DOHH2 (cell line): Measurements from ENCODE around the gene HEXA.
A peak's percentile ranks its signal among the peaks of the same experiment; 100 is the strongest.

Source experiments
- H3F3A ChIP-seq: fragments of 200-600 bp; sonication (generic), shearing (Covaris generic); 2 replicates; pipeline ENCODE4 v1.6.0; 2016; ENCODE audit warnings: antibody characterized with exemption, mild to moderate bottlenecking; ENCODE audit not compliant: control insufficient read depth, insufficient read depth
- H3K27ac ChIP-seq: fragments of 200-600 bp; sonication (generic); 2 replicates; pipeline ENCODE4 v1.5.1; 2014; ENCODE audit warnings: low read depth, mild to moderate bottlenecking, low read length, moderate library complexity
- H3K27me3 ChIP-seq: fragments of 200-600 bp; sonication (generic); 2 replicates; pipeline ENCODE4 v1.6.1; 2014; ENCODE audit warnings: mild to moderate bottlenecking, low read length, mixed read lengths; ENCODE audit not compliant: control insufficient read depth
- H3K36me3 ChIP-seq: fragments of 200-600 bp; sonication (generic); 2 replicates; pipeline ENCODE4 v1.6.1; 2014; ENCODE audit warnings: mild to moderate bottlenecking, low read length, moderate library complexity, mixed read lengths; ENCODE audit not compliant: control insufficient read depth
- H3K4me1 ChIP-seq: fragments of 200-600 bp; sonication (generic); 2 replicates; pipeline ENCODE4 v1.6.1; 2014; ENCODE audit warnings: mild to moderate bottlenecking, low read length, mixed read lengths; ENCODE audit not compliant: control insufficient read depth
- H3K4me2 ChIP-seq: fragments of 200-600 bp; sonication (generic); 2 replicates; pipeline ENCODE4 v1.6.0; 2014; ENCODE audit warnings: mild to moderate bottlenecking, low read length, moderate library complexity
- H3K4me3 ChIP-seq: fragments of 200-600 bp; sonication (generic); 2 replicates; pipeline ENCODE4 v1.5.1; 2014; ENCODE audit warnings: mild to moderate bottlenecking, low read length, mixed read lengths
- H3K79me2 ChIP-seq: fragments of 200-600 bp; sonication (generic); 2 replicates; pipeline ENCODE4 v1.6.1; 2014; ENCODE audit warnings: mild to moderate bottlenecking, low read length, mixed read lengths; ENCODE audit not compliant: control insufficient read depth
- H3K9me2 ChIP-seq: fragments of 200-600 bp; sonication (generic); replicated peaks from 2 replicates; pipeline ENCODE4 v1.6.1; 2014; ENCODE audit warnings: mild to moderate bottlenecking, low read length, mixed read lengths; ENCODE audit not compliant: control insufficient read depth
- H3K9me3 ChIP-seq: fragments of 200-600 bp; sonication (generic); 2 replicates; pipeline ENCODE4 v1.6.1; 2014; ENCODE audit warnings: antibody characterized with exemption, low read length, mixed read lengths; ENCODE audit not compliant: control insufficient read depth, insufficient read depth
- H4K20me1 ChIP-seq: fragments of 200-600 bp; sonication (generic); 2 replicates; pipeline ENCODE4 v1.6.0; 2014; ENCODE audit warnings: low read depth, mild to moderate bottlenecking, antibody characterized with exemption, low read length, moderate library complexity; ENCODE audit not compliant: control insufficient read depth, insufficient read depth
- CTCF ChIP-seq: fragments of 200-600 bp; sonication (generic); IDR thresholded peaks from one replicate; pipeline ENCODE4 v1.5.1; 2014; ENCODE audit warnings: antibody characterized with exemption, mild to moderate bottlenecking, low read depth, low read length; ENCODE audit not compliant: poor library complexity, severe bottlenecking
- EZH2phosphoT487 ChIP-seq: fragments of 200-600 bp; sonication (generic); IDR thresholded peaks from 2 replicates; pipeline ENCODE4 v1.6.1; 2017; ENCODE audit warnings: borderline replicate concordance, mild to moderate bottlenecking, antibody characterized with exemption, low read length, moderate library complexity, mixed read lengths

The HEXA gene

GRCh38 chr15:72377331-72377730 is 1.5 kb upstream of the HEXA start:
- Histone ChIP-seq H3K27me3 (no peaks in the 10 kb centered on the region), H3K27ac (no peak overlapping the region), H3K4me2 (no peak overlapping the region), H3F3A (peaks cover 5% of the 10 kb centered on the region; the same call in 1 of the 2 replicates), H4K20me1 (no peaks in the 10 kb centered on the region), H3K4me1 (peaks cover 27% of the 10 kb centered on the region), H3K9me2 (no peaks in the 10 kb centered on the region), H3K36me3 (0 out of 2 replicates have a peak, but pooled peaks cover 2% of the 10 kb centered on the region), H3K4me3 (no peak overlapping the region), H3K9me3 (no peaks in the 10 kb centered on the region), H3K79me2 (peaks cover 34% of the 10 kb centered on the region)
- TF ChIP-seq CTCF, result no peak
- no peak for TF ChIP-seq EZH2phosphoT487

DNA sequence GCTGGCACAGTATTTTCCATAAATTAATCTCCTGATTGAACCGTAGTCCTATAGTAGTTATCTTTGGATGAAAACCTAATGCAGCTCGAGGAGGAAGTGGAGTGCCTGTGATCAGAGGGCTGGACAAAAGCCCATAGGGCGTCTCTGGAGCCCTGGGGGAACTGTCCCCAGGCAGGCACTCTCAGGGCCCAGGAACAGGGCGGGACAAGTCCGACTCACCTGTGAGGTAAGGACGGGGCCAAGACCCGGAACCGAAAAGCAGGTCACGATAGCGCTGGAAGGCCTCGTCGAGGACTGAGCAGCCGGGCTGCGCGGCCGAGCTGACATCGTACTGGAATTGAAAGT is 341 bp downstream of the HEXA start:
- peaks cover 5% of the 10 kb centered on the region; the same call in 1 of the 2 replicates for H3F3A ChIP-seq
- no peaks in the 10 kb centered on the region for H4K20me1 ChIP-seq
- no peaks in the 10 kb centered on the region for H3K27me3 ChIP-seq
- H3K9me3 ChIP-seq, result no peaks in the 10 kb centered on the region
- H3K4me3 ChIP-seq, result peak overlapping the region; percentile 83
- peaks cover 49% of the 10 kb centered on the region for H3K79me2 ChIP-seq
- H3K4me2 ChIP-seq, result peak overlapping the region; percentile 69
- no peak for TF ChIP-seq CTCF
- no peak for TF ChIP-seq EZH2phosphoT487
- no peaks in the 10 kb centered on the region for H3K9me2 ChIP-seq
- 0 out of 2 replicates have a peak overlapping the region, but pooled peaks have one; percentile 13 for H3K27ac ChIP-seq
- peaks cover 5% of the 10 kb centered on the region; the same call in 1 of the 2 replicates for H3K36me3 ChIP-seq
- H3K4me1 ChIP-seq, result peaks cover 28% of the 10 kb centered on the region

DNA sequence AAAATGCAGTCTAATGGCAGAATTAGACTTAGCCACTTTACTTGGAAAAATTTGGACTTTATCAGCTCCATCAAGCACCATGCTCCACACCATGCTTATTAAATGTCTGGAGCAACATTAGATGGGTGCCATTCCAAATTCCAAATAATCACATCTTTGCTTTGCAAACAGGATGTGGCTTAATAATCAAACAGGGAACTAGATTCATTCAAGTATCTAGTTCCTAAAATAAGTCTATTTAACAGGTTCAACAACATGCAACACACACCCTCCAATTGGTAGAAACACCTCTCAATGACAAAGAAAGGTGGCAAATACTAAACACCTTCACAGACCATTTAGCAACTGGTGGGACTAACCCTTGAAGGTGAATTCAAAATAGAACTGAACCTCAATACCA is 3.5 kb downstream of the HEXA start:
- Histone ChIP-seq H3K36me3 (peaks cover 17% of the 10 kb centered on the region), H3K4me1 (peaks cover 33% of the 10 kb centered on the region), H3K27ac (no peak overlapping the region), H3K9me2 (no peaks in the 10 kb centered on the region), H3K9me3 (no peaks in the 10 kb centered on the region), H3K4me3 (no peak overlapping the region), H3K4me2 (no peak overlapping the region), H3K27me3 (no peaks in the 10 kb centered on the region), H4K20me1 (no peaks in the 10 kb centered on the region), H3K79me2 (peaks cover 75% of the 10 kb centered on the region), H3F3A (peaks cover 1% of the 10 kb centered on the region; the same call in 1 of the 2 replicates)
- TF ChIP-seq CTCF (no peak), EZH2phosphoT487 (no peak)
